GM12878 (cell line): Measurements from ENCODE around the gene RFT1. TPM values are rescaled to one million over a fixed set of nuclear protein-coding genes. Genes with fewer than 3 reads are reported as not detected.

Source experiments
- ATAC-seq: fragments of 200-7000 bp; cut with Tn5 transposase; 3 replicates; pipeline ENCODE4 v1.9.1; 2020; ENCODE audit warnings: mild to moderate bottlenecking, moderate library complexity
- BruUV-seq: library from RNA; stranded (reverse); fragments of 400-500 nt; replicated peaks from 2 replicates; lab custom pipeline; 2021; lab: Mats Ljungman, UMichigan
- CTCF ChIA-PET: fragments of 300-600 bp; sonication (Branson Sonifier 250); formaldehyde crosslinking; extraction: SDS; loops from one replicate; lab custom pipeline; 2021; ENCODE audit warnings: inconsistent platforms; lab: Yijun Ruan, JAX
- POLR2A ChIA-PET: fragments of 350-600 bp; formaldehyde crosslinking; extraction: SDS; loops from one replicate; lab custom pipeline; 2021; ENCODE audit warnings: inconsistent platforms; lab: Charles Lee
- RAD21 ChIA-PET: fragments of 300-600 bp; sonication (Branson Sonifier 250); formaldehyde crosslinking; loops from one replicate; lab custom pipeline; 2023; ENCODE audit warnings: antibody characterized with exemption; ENCODE audit not compliant: unreplicated experiment; lab: Charles Lee
- SMC1A ChIA-PET: fragments of 300-600 bp; sonication (Branson Sonifier 250); formaldehyde crosslinking; loops from one replicate; lab custom pipeline; 2023; ENCODE audit not compliant: unreplicated experiment, uncharacterized antibody; lab: Charles Lee
- DNase-seq: peaks from one replicate; pipeline ENCODE4 v3.0.0-alpha.2; 2011; ENCODE audit warnings: low read depth, low spot score
- FAIRE-seq: peaks from 3 replicates; lab custom pipeline; 2011; peaks lifted over from hg19 to GRCh38; lab: Jason Lieb, UNC
- H2AFZ ChIP-seq: 2 replicates; pipeline ENCODE4 v1.6.0; 2011; ENCODE audit warnings: low read depth, low read length, control low read depth; ENCODE audit not compliant: control insufficient read depth
- H3K27ac ChIP-seq: 2 replicates; pipeline ENCODE4 v1.5.1; 2011; ENCODE audit warnings: control low read depth; ENCODE audit not compliant: control insufficient read depth, insufficient read depth
- H3K27me3 ChIP-seq, 2 experiments: replicated peaks in 1 of 2; 2 replicates each; pipeline versions ENCODE4 v1.6.0 to v1.6.1; 2011; ENCODE audit warnings: low read length in 1 of 2; ENCODE audit not compliant: control insufficient read depth in 2 of 2, insufficient read depth in 2 of 2
- H3K36me3 ChIP-seq, 2 experiments: 2 replicates each; pipeline ENCODE4 v1.5.1; 2011; ENCODE audit warnings: low read length in 1 of 2; ENCODE audit not compliant: control insufficient read depth in 2 of 2, insufficient read depth in 2 of 2
- H3K4me1 ChIP-seq: 2 replicates; pipeline ENCODE4 v1.6.1; 2011; ENCODE audit warnings: mild to moderate bottlenecking, low read length, moderate library complexity, mixed read lengths; ENCODE audit not compliant: control insufficient read depth, insufficient read depth
- H3K4me2 ChIP-seq: 2 replicates; pipeline ENCODE4 v1.6.0; 2011; ENCODE audit warnings: control low read depth; ENCODE audit not compliant: control insufficient read depth, insufficient read depth
- H3K4me3 ChIP-seq: fragments of 200-600 bp; sonication (generic); 2 replicates; pipeline ENCODE4 v1.5.1; 2016
- H3K79me2 ChIP-seq: 2 replicates; pipeline ENCODE4 v1.6.0; 2011; ENCODE audit warnings: low read length; ENCODE audit not compliant: control insufficient read depth, insufficient read depth
- H3K9ac ChIP-seq: 2 replicates; pipeline ENCODE4 v1.8.0; 2011; ENCODE audit warnings: low read length, control low read depth, mixed read lengths; ENCODE audit not compliant: control insufficient read depth, insufficient read depth
- H3K9me3 ChIP-seq: replicated peaks from 3 replicates; pipeline ENCODE4 v1.5.1; 2011; ENCODE audit warnings: mild to moderate bottlenecking, low read length; ENCODE audit not compliant: control insufficient read depth, insufficient read depth
- H4K20me1 ChIP-seq: 2 replicates; pipeline ENCODE4 v1.6.0; 2011; ENCODE audit not compliant: control insufficient read depth, insufficient read depth
- ETV6 ChIP-seq, 2 experiments: fragments of 450-650 bp in 1 of 2; IDR thresholded peaks in 1 of 2; conservative IDR thresholded peaks in 1 of 2; 2 replicates each; pipeline ENCODE4 v1.6.1; 2014; ENCODE audit warnings: antibody characterized with exemption in 1 of 2, borderline replicate concordance in 1 of 2, low read depth in 1 of 2, mild to moderate bottlenecking in 1 of 2, moderate library complexity in 1 of 2
- HDAC2 ChIP-seq: fragments of 200-600 bp; sonication (generic); IDR thresholded peaks from 2 replicates; pipeline ENCODE4 v1.6.1; 2017
- HDAC6 ChIP-seq: fragments of 200-600 bp; sonication (generic); IDR thresholded peaks from one replicate; pipeline ENCODE4 v1.8.0; 2017; ENCODE audit warnings: antibody characterized with exemption; ENCODE audit not compliant: unreplicated experiment
- RFX5 ChIP-seq: IDR thresholded peaks from 2 replicates; pipeline ENCODE4 v1.6.1; 2011; ENCODE audit warnings: low read depth, low read length, improper control_type of control experiment
- SPI1 ChIP-seq: IDR thresholded peaks from 2 replicates; pipeline ENCODE4 v1.6.1; 2011; ENCODE audit warnings: low read depth, mild to moderate bottlenecking, low read length, moderate library complexity, borderline replicate concordance; ENCODE audit not compliant: insufficient read depth
- SREBF1 ChIP-seq: IDR thresholded peaks from 2 replicates; pipeline ENCODE4 v1.6.1; 2012; ENCODE audit warnings: mild to moderate bottlenecking, low read length
- SUPT20H ChIP-seq: IDR thresholded peaks from 2 replicates; pipeline ENCODE4 v1.6.1; 2011; ENCODE audit warnings: low read depth, mild to moderate bottlenecking, low read length, moderate library complexity, borderline replicate concordance; ENCODE audit not compliant: control insufficient read depth
- YY1 ChIP-seq: IDR thresholded peaks from 2 replicates; pipeline ENCODE4 v1.6.1; 2011; ENCODE audit warnings: low read depth, mild to moderate bottlenecking, low read length
- ZBED1 ChIP-seq: IDR thresholded peaks from 2 replicates; pipeline ENCODE4 v1.6.1; 2016; ENCODE audit warnings: borderline replicate concordance
- ZNF207 ChIP-seq: fragments of 450-650 bp; IDR thresholded peaks from 2 replicates; pipeline ENCODE4 v1.6.1; 2014; ENCODE audit warnings: antibody characterized with exemption, mild to moderate bottlenecking, borderline replicate concordance
- WGBS: methylation state at CpG from one replicate; pipeline ENCODE4 v1.1.6; 2016; ENCODE audit warnings: low lambda C conversion rate; ENCODE audit not compliant: insufficient replicate concordance, insufficient coverage; ENCODE audit errors: missing lambda C conversion rate; 5-methylcytosine and 5-hydroxymethylcytosine counted together
- in situ Hi-C: fragments of 300-500 bp; cut with MboI; formaldehyde crosslinking; loops from 9 replicates; pipeline ENCODE4 v1.14.3; 2018; ENCODE audit warnings: mixed read lengths
- intact Hi-C: fragments of 100-400 bp; cut with micrococcal nuclease; formaldehyde crosslinking; loops from one replicate; pipeline ENCODE4 v1.14.2; 2022; ENCODE audit not compliant: unreplicated experiment
- polyA plus RNA-seq, 11 experiments: library from polyadenylated mRNA; depleted of rRNA in 4 of 11; unstranded in 6 of 11; stranded (reverse) in 5 of 11; fragments of >200 nt; fragmentation: Nextera tagmentation in 4 of 11; fragmentation: Illumina TruSeq in 1 of 11; extraction: Ambion mirVana in 4 of 11; extraction: Trizol in 1 of 11; gene quantifications; 1 replicate in 1 of 11; 2 replicates in 10 of 11; pipeline versions ENCODE4 v1.2.1 to v1.2.3, GENCODE V29; 2011 to 2016; ENCODE audit warnings: inconsistent platforms in 2 of 11, missing spikeins in 2 of 11, low read depth in 1 of 11
- total RNA-seq, 4 experiments: library from RNA; depleted of rRNA in 3 of 4; stranded (reverse); fragments of >200 nt in 3 of 4; fragmentation: Illumina TruSeq in 1 of 4; extraction: Trizol in 1 of 4; gene quantifications; 2 replicates each; pipeline versions ENCODE4 v1.2.1 to v1.2.3, GENCODE V29; 2013 to 2021
- TF ChIP-seq, protein P1 (sequence below): fragments of 450-650 bp; IDR thresholded peaks from 2 replicates; pipeline ENCODE4 v1.6.1; 2017; ENCODE audit warnings: borderline replicate concordance
- TF ChIP-seq, protein P2 (sequence below): fragments of 450-650 bp; IDR thresholded peaks from 2 replicates; pipeline ENCODE4 v1.6.1; 2018; ENCODE audit warnings: borderline replicate concordance, mild to moderate bottlenecking; ENCODE audit not compliant: partially characterized antibody
- TF ChIP-seq, protein P3 (sequence below): IDR thresholded peaks from 2 replicates; pipeline ENCODE4 v1.6.1; 2012; ENCODE audit warnings: improper control_type of control experiment, low read depth, low read length; ENCODE audit not compliant: insufficient replicate concordance

The RFT1 gene
- total and polyA plus RNA-seq, 10 of the 15 experiments (the other 5 are each of a cell fraction or from before 2014, with no cell fraction given): 16.6 to 75.1 (median 34.5) TPM

DNA sequence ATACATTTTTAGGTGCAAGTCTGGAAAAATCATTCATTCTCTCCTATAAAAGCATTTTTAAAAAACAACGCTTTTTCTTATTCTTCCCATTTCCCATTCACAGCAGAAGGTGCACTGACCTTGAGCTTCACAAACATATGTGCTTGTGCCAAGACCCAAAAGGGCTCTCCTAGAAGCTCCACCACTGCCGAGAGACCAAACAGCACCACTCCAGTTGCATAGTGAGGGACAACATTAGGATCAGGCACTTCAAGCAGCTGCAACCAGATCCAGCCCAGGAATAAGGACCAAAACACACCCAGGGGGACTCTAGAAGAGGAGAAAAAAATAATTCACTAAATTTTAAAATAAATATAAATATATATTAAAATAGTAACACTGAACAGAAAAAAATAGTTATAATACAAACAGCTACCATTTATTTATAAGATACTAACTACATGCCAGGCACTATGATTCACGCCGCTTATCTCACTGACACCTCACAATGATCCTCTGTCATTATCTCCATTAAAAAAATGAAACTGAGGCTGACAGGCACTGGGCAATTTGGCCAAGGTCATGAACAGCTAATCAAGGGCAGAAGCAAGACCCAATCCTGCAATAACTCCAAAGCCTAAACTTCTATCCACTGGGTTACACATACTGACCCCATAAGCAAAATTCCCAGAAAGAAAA is 7.8 kb downstream of the RFT1 start:
- RAD21 ChIA-PET: interaction anchor here (0.7 kb wide), 1 partner anchor 8 kb away, joined by 3 read pairs; no protein-coding TSS in a partner anchor
- no peak for TF ChIP-seq ETV6 (conservative IDR thresholded peaks at IDR 0.05 in 1 of 2, IDR thresholded peaks at IDR 0.05 in 1 of 2; ENCODE audit: borderline replicate concordance in 1 of 2, low read depth in 1 of 2)
- TF ChIP-seq SPI1: no peak
- TF ChIP-seq, protein P1, sequence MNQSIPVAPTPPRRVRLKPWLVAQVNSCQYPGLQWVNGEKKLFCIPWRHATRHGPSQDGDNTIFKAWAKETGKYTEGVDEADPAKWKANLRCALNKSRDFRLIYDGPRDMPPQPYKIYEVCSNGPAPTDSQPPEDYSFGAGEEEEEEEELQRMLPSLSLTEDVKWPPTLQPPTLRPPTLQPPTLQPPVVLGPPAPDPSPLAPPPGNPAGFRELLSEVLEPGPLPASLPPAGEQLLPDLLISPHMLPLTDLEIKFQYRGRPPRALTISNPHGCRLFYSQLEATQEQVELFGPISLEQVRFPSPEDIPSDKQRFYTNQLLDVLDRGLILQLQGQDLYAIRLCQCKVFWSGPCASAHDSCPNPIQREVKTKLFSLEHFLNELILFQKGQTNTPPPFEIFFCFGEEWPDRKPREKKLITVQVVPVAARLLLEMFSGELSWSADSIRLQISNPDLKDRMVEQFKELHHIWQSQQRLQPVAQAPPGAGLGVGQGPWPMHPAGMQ: no peak
- TF ChIP-seq YY1: no peak
- no peak for TF ChIP-seq SREBF1
- no peak for TF ChIP-seq HDAC6
- TF ChIP-seq, protein P2, sequence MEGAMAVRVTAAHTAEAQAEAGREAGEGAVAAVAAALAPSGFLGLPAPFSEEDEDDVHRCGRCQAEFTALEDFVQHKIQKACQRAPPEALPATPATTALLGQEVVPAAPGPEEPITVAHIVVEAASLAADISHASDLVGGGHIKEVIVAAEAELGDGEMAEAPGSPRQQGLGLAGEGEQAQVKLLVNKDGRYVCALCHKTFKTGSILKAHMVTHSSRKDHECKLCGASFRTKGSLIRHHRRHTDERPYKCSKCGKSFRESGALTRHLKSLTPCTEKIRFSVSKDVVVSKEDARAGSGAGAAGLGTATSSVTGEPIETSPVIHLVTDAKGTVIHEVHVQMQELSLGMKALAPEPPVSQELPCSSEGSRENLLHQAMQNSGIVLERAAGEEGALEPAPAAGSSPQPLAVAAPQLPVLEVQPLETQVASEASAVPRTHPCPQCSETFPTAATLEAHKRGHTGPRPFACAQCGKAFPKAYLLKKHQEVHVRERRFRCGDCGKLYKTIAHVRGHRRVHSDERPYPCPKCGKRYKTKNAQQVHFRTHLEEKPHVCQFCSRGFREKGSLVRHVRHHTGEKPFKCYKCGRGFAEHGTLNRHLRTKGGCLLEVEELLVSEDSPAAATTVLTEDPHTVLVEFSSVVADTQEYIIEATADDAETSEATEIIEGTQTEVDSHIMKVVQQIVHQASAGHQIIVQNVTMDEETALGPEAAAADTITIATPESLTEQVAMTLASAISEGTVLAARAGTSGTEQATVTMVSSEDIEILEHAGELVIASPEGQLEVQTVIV: no peak
- TF ChIP-seq HDAC2: no peak
- TF ChIP-seq ZNF207: no peak
- no peak for TF ChIP-seq ZBED1
- no peak for TF ChIP-seq SUPT20H
- TF ChIP-seq RFX5: no peak
- TF ChIP-seq, protein P3, sequence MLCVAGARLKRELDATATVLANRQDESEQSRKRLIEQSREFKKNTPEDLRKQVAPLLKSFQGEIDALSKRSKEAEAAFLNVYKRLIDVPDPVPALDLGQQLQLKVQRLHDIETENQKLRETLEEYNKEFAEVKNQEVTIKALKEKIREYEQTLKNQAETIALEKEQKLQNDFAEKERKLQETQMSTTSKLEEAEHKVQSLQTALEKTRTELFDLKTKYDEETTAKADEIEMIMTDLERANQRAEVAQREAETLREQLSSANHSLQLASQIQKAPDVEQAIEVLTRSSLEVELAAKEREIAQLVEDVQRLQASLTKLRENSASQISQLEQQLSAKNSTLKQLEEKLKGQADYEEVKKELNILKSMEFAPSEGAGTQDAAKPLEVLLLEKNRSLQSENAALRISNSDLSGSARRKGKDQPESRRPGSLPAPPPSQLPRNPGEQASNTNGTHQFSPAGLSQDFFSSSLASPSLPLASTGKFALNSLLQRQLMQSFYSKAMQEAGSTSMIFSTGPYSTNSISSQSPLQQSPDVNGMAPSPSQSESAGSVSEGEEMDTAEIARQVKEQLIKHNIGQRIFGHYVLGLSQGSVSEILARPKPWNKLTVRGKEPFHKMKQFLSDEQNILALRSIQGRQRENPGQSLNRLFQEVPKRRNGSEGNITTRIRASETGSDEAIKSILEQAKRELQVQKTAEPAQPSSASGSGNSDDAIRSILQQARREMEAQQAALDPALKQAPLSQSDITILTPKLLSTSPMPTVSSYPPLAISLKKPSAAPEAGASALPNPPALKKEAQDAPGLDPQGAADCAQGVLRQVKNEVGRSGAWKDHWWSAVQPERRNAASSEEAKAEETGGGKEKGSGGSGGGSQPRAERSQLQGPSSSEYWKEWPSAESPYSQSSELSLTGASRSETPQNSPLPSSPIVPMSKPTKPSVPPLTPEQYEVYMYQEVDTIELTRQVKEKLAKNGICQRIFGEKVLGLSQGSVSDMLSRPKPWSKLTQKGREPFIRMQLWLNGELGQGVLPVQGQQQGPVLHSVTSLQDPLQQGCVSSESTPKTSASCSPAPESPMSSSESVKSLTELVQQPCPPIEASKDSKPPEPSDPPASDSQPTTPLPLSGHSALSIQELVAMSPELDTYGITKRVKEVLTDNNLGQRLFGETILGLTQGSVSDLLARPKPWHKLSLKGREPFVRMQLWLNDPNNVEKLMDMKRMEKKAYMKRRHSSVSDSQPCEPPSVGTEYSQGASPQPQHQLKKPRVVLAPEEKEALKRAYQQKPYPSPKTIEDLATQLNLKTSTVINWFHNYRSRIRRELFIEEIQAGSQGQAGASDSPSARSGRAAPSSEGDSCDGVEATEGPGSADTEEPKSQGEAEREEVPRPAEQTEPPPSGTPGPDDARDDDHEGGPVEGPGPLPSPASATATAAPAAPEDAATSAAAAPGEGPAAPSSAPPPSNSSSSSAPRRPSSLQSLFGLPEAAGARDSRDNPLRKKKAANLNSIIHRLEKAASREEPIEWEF: no peak

More for the DNA sequence above, 7.8 kb downstream of the RFT1 start:
- Histone ChIP-seq H3K9ac (no peak overlapping the region), H3K27ac (no peak overlapping the region), H4K20me1 (no peaks in the 10 kb centered on the region), H3K79me2 (no peaks in the 10 kb centered on the region; the same call in 1 of the 2 replicates), H2AFZ (no peak overlapping the region), H3K4me2 (no peak overlapping the region), H3K36me3 (peaks cover 25 to 52% of the 10 kb centered on the region in 2 experiments), H3K4me3 (no peak overlapping the region), H3K27me3 (no peaks in the 10 kb centered on the region), H3K4me1 (no peaks in the 10 kb centered on the region), H3K9me3 (no peaks in the 10 kb centered on the region)
- POLR2A ChIA-PET: interaction anchor here (1.5 kb wide), 1 partner anchor 74 kb away, joined by 4 read pairs; no protein-coding TSS in a partner anchor
- ATAC-seq: no peak
- SMC1A ChIA-PET: interaction anchor here (1.1 to 1.7 kb wide), 2 partner anchors 12 to 74 kb away, joined by 4 to 9 read pairs; no protein-coding TSS in a partner anchor
- in situ Hi-C loops: no loop called here
- intact Hi-C loops: no loop called here
- CTCF ChIA-PET: interaction anchor here (0.8 to 16.5 kb wide), 7 partner anchors 8 to 164 kb away, joined by 3 to 303 read pairs (median 7); partner anchors contain the start of gene PRKCD
- no peak for FAIRE-seq
- no peak for DNase-seq
- WGBS: 96% methylated on average over 4 of the region's 4 CpGs
- BruUV-seq: no TSS peak
